SH-SY5Y (cell line): ENCODE data around the gene CRKL.

Source experiments
- GATA2 ChIP-seq: IDR thresholded peaks from 2 replicates; pipeline ENCODE4 v1.6.1; 2011; ENCODE audit warnings: mild to moderate bottlenecking, low read depth, low read length
- GATA3 ChIP-seq: IDR thresholded peaks from 2 replicates; pipeline ENCODE4 v1.6.1; 2011; ENCODE audit warnings: low read depth, mild to moderate bottlenecking, low read length, moderate library complexity

DNA sequence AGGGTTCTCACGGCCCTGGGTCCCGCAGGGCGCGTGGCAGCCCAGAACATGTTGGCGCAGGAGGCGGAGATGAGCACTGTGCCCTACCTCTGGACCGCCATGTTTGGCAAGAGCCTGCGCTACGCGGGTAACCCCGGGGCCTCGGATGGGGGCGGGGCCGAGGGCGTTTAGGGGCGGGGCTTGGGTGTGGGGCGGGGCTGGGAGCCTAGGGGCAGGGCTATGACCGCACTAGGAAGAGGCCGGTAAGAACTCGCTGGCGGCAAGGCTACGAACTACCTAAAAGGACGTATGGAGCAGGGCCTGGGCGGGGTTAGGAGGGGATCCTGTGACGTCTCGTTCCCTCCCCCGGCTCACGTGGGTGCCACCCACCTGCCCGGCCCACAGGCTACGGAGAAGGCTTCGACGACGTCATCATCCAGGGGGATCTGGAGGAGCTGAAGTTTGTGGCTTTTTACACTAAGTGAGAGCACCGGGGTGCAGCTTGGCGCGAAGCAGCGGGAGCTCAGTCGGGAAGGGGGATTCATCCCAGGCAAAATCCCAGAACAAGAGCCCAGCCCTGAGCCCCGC, 62.1 kb downstream of the CRKL start:
- TF ChIP-seq GATA2, result no peak
- TF ChIP-seq GATA3, result no peak
